ENCODE data around the gene RFPL2.
"Not testable (repeated sequence)": the region's sequence is repeated elsewhere in the genome, so short reads cannot be mapped to it uniquely, and the experiment has no call there.

DNA sequence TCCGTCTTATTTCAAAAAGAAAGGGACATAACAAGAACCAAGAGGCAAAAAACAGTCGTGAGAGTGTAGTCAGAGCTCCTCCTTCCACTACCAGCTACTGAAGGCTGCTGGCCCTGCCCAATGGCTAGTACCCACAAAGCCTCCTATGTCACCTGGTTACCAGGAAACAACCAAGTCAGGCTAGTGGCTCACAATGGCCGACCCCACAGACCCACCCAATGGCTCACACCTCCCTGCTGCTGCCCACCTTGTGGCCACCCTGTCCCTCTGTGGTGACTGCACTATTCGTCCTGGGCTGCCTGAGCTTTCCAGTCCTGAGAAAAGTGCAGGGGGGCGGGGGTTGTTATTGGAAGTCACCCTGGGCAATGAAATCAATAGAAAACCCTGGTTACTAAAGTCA is 47.2 kb downstream of the RFPL2 start:
- TF ChIP-seq SPI1, TAF1, POLR2AphosphoS5 (IDR thresholded peaks at IDR 0.05; ENCODE audit: low read depth, low read length): not testable (repeated sequence)
